HG03175 (cell line): ENCODE data around the gene CHRNE.
A peak's percentile ranks its signal among the peaks of the same experiment; 100 is the strongest.

ENCODE experiments used
- ATAC-seq: cut with Tn5 transposase; IDR thresholded peaks from one replicate; pipeline ENCODE4 v1.9.1; 2021; ENCODE audit warnings: mild to moderate bottlenecking, moderate library complexity; ENCODE audit not compliant: unreplicated experiment

The CHRNE gene

GRCh38 chr17:4903051-4903818, at the start of gene CHRNE:
Gene CHRNE (minus strand): TSS chr17:4903098. CDS start chr17:4903063, 35 bp downstream.
- no peak for ATAC-seq

DNA sequence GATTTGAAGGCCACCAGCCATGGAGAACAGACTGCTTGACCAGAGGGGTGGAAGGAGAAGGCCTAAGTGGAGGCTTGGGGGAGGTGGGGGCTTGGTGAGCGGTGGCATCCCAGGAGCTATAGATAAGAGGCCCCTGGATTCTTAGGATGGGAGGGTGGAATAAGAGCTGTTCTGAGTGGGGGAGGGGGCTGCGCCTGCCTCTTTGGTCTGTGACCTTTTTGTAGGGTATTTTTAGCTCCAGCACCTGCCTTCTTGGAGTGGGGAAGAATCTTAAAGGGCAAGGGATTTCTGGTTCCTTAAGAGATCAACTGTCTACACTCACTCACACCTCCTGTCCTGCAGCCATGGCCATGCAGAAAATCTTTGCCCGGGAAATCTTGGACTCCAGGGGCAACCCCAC, 48.6 kb upstream of the CHRNE start:
- ATAC-seq, result no peak

DNA sequence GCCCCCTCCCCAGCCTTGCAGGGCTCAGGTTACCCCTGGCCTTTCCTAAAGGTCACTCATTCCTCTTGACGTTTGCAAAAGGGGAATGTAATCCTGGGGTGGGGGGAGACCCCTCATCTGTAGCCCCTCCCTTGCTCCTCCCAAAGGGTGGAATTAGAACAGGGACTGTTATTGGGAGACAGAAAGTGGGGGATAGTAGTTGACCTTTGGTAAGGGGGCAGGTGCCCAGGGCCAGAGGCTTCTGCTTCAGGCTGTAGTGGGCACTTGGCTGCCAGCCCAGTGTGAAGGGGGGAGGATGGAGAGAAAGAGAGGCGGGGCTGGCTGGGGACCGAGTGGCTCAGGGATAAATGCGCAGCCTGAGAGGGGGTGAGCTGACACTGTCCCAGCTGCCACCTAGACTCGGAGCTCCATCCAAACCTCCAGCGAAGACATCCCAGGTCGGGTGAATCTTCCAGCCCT, 47.9 kb upstream of the CHRNE start, which contains the start of gene ENO3:
Gene ENO3, plus strand, starts transcription at position 374 of the 459 bp plus-strand sequence. CDS start 711 bp downstream, outside the sequence.
- no peak for ATAC-seq

- ATAC-seq, result peak; percentile 2
Observed at GRCh38 chr17:4950075-4950745, 47.3 kb upstream of the CHRNE start.

DNA sequence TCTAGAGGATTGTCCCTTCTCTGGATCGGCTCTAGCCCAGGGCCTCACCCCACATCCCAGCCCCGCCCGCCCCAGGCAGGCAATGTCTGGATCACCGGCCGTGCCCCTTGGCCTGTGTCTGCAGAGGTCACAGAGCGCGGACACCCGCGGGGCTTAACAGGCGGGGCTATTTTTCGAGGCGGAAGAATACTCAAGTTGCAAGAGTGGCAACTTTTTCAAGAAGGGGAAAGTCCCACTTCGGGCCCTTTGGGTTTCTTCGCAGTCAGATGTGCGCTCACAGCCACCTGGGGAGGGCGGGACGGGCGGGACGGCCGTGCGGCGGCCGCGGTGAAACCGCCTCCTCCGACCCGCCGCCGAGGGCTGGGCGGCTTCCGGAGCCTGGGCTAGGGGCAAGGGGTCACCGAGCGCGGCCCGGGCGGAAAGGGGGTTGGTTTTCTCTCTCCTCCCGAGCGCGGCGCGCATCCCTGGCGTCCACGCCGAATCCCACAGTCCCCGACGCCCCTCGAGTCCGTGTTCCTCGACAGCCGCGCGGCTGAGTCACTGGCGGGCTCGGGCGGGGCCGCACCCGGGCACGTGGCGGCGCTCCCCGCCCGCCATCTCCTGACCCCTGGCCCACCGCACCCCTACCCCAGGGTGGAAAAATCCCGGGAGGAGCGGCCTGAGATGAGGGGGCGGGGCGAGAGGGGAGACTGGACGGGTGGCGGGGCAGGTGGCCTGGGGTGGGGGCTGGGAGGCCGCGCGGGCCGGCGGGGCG, 46.6 kb upstream of the CHRNE start:
- peak; percentile 29 for ATAC-seq

DNA sequence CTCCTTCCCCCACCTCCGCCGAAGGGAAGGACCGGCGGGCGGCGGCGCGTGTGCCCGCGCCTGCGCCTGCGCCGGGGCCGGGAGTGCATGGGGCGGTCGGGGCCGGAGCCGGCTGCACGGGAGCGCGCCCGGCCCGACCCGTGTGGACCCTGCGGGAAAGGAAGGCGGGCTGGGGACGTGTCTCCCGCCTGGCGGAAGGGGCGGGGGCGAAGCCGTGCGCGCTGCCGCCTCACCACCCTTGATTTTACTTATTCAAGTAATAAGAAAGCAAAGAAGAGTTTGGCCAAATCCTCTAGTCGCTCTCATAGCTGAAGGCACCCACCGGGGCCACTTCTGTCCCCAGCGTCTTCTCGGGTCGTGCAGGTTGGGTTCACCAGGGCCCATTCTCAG, 46.0 kb upstream of the CHRNE start:
- ATAC-seq, result peak; percentile 39

- no peak for ATAC-seq
Observed at GRCh38 chr17:4948166-4948930, 45.5 kb upstream of the CHRNE start, which contains the start of gene PFN1. Gene PFN1 (minus strand): TSS chr17:4948530. CDS start chr17:4948394, 136 bp downstream.

GRCh38 chr17:4947411-4948165, 44.7 kb upstream of the CHRNE start:
- no peak for ATAC-seq

DNA sequence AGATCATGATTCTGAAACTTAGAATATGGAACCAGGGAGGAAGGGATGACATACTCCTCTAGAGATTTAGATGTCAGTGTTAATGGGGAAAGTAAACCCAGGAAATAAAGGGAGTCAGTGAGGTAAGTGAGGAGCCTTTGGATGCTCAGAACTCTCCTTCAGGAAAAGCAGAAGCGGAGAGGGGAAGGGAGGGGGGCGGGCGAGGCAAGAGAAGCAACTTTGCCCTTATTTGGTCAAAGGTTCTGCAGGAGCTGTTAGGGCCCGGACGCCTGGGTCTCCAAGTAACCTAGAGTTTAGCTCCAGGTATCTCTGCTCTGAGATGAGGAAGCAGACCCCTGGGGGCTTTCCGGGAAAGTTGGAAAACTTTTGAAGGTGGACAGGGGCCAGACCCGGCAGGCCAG, 44.1 kb upstream of the CHRNE start:
- ATAC-seq, result no peak

DNA sequence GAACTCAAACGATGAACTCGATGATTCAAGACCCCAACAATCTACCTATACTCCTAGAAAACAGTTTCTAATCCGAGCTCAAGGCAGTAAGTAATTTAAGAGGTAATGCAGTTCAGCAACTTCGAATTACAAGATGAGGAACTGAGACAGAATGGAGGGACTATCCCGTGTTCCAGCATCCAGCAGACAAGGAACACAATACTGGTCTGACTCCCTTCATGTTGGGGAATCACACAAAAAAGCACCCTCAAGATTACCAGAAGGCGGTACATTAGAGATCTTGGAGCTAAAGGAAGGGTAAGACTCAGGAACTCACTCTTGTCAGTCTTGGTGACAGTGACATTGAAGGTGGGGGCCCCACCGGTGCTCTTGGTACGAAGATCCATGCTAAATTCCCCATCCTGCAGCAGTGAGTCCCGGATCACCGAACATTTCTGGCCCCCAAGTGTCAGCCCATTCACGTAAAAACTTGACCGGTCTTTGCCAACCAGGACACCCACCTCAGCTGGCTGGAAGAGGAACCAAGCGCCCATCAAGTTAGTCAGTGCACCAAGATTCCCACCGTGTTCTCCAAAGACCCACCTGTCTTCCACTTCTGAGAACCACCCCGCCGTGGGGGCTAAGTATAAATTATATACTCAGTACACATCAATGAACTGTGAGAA, 43.5 kb upstream of the CHRNE start:
- no peak for ATAC-seq

DNA sequence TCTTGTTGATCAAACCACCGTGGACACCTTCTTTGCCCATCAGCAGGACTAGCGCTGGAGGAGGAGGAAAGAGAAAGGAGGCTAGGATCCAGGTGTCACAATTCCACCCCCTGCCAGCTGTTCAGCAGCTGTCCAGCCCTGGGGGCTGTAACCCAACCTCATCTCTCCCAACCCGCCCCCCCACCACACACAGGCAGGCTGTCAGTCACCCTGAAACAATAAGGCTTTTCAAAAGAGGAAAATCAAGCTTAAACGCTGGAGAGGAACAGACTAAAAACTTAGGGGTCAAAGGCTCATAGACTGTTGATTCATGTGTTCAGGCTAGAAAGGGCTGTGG, 43.0 kb upstream of the CHRNE start:
- no peak for ATAC-seq

GRCh38 chr17:4945176-4945943, 42.5 kb upstream of the CHRNE start:
- no peak for ATAC-seq

DNA sequence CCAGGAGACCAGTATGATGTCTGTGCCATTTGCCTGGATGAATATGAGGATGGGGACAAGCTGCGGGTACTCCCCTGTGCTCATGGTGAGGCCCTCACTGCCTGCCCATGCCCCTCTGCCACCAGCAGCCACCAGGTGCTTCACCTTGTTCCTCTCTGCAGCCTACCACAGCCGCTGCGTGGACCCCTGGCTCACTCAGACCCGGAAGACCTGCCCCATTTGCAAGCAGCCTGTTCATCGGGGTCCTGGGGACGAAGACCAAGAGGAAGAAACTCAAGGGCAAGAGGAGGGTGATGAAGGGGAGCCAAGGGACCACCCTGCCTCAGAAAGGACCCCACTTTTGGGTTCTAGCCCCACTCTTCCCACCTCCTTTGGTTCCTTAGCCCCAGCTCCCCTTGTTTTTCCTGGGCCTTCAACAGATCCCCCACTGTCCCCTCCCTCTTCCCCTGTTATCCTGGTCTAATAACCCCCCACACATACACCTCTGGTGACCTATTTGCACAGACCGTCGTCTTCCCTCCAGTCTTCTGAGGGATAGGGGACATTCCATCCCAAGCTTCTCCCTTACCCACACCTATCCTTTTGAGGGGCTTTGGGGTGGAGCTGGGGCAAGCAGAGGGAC, 41.8 kb upstream of the CHRNE start:
- no peak for ATAC-seq

DNA sequence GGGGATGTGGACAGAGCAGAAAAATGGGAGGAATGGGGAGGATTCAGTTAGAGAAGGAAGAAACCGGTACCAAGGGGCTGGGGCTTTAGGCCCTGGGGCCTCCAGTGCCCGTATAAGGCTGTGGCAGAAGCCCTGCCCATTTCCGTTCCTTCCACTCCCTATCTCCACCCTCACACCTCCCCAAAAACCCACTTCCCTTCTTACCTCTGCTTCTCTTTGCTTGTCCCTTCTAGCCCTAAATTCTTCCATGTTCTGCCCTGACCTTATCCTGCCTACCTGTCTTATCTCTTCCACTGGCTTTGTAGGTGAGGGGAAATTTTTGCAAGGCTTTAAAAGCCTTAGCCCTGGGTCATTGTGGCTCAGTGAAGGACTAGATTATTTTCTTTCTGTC, 41.3 kb upstream of the CHRNE start:
- no peak for ATAC-seq

DNA sequence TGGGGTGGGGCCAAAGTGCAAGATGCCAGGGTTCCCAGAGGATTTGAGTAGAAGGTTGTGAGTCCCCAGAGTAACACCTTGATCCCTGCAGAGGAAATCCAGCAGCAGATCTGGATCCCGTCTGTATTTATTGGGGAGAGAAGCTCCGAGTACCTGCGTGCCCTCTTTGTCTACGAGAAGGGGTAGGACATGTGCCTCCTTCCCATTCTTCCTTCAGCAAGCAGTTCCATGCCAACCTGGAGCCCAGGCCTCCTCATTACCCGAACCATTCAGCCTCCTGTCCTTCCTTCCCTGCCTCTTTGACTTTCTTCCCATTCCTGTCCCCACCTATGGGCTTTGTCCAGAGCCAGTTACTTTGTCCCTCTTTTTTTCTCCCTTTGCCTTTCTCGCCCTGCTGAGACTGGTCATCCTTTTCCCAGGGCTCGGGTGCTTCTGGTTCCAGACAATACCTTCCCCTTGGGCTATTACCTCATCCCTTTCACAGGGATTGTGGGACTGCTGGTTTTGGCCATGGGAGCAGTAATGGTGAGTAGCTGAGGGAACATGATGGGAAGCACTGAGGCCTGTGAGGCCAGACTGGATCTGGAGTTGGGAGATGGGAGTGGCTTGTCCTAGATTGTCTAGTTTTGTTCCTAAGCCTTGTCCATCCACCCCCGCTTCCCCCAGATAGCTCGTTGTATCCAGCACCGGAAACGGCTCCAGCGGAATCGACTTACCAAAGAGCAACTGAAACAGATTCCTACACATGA, 40.0 kb upstream of the CHRNE start:
- no peak for ATAC-seq

DNA sequence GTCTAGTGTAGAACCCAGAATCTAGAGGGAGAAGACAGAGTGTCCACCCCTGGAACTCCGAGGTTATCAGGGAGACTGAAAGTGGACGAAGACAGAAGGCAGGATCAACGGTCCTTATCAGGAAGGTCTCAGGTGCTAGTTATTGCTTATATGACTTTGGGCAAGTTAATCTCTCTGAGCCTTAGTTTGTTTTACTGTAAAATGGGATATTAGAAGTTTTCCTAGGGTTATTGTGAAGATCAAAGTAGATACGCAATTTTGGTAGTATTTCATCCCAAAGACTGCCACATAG, 38.4 kb upstream of the CHRNE start:
- ATAC-seq, result no peak

GRCh38 chr17:4940555-4941318, 37.8 kb upstream of the CHRNE start:
- ATAC-seq, result no peak
